Epidermal melanocyte (primary cell): Measurements from ENCODE around the gene SF3B5.
"Not testable (repeated sequence)": the region's sequence is repeated elsewhere in the genome, so short reads cannot be mapped to it uniquely, and the experiment has no call there.

Experiments used
- DNase-seq: peaks from one replicate; pipeline ENCODE4 v3.0.0; 2011; ENCODE audit warnings: low spot score; ENCODE audit not compliant: insufficient read length

The SF3B5 gene

DNA sequence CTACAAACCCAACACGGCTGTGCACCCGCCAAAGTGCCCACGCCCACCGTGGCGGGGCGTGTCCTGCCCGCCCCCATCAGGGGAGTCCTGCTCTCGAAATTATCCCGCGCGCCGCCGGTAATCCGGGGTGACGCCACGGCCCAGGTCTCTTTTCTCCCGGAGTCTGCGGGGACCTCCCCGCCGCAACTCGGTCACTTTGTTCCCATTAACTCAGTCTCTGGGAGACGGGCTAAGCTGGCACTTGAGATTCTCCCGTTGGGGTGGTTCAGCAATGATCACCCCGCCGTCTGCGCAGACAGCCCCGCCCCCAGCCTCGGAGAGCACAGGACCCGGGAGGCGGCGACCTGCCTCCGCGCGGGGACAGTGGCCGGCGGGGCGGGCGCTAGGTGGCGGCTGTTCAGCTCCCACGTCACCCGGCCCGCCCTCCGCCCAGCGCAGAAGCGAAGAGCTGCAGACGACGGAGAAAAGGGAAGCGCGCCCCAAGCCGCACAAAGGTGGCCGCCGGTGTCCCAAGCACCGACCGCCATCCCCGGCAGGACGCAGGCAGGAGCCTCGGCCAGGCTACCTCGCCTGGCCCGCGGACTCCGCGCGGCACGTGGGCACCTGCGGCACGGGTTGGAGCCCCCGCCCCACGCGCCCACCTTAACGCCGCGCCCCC is 31.5 kb downstream of the SF3B5 start:
- DNase-seq = peak; percentile 54

- DNase-seq = no peak
Measured at GRCh38 chr6:144063246-144063743, 32.1 kb downstream of the SF3B5 start.

DNA sequence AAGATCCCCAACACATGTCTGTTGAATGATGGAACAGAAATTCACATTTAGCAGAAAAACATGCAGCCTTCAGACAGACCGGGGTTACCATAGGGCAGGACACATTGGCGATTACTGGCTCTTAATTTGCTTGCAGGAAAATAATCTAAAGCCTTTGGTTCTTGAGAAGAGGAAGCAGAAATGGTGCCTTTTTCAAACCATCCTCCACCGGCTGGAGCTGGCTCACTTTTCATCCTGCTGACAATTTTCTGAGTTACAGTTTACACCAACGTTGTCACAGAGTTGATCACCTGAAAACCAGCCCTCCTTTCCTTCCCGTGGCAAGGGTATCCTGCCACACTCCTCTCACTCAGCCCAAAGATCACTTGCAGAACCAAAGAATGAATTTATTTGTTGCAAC is 32.6 kb downstream of the SF3B5 start:
- DNase-seq = no peak

DNA sequence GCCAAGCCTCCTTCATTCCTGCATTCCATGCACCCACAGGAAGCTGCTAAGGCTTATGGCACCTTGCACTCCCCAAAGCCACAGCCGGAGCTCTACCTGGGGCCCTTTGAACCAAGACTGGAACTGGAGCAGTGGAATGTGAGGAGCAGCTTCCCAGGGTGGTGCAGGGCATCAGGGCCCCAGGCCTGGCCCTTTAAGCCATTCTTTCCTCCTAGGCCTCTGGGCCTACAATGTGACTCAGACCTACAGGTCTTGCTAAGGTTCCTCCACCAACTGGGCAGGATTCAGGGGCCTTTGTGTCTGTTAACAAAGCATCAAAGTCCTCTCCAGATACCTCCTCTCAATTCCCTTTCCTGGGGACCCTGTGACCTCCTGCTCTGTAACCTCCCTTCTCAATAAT is 36.2 kb downstream of the SF3B5 start:
- no peak for DNase-seq

- no peak for DNase-seq
Measured at GRCh38 chr6:144055121-144055931, 40.0 kb downstream of the SF3B5 start.

GRCh38 chr6:144053601-144054000 is 41.8 kb downstream of the SF3B5 start:
- DNase-seq = no peak

DNA sequence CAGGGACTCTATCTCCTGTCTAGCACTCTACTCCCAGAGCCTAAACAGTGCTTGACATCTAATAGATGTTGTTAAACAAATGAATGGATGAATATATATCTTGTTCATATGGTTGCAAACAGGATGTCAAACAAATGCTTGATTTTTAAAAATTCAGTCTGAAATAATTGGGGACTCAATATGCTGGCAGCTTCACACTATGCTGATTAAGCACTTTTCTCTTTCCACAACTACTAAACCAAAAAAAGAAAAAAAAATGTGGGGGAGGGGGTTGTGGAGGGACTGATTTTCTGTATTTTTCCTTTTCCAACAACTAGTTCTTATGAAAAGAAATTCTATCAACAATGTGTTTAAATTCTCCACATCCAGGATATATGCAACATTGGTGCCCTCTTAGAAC is 42.9 kb downstream of the SF3B5 start:
- DNase-seq = no peak

- DNase-seq = no peak
Measured at GRCh38 chr6:144049386-144049785, 46.0 kb downstream of the SF3B5 start.

- DNase-seq = no peak
Measured at GRCh38 chr6:144047688-144048087, 47.7 kb downstream of the SF3B5 start.

DNA sequence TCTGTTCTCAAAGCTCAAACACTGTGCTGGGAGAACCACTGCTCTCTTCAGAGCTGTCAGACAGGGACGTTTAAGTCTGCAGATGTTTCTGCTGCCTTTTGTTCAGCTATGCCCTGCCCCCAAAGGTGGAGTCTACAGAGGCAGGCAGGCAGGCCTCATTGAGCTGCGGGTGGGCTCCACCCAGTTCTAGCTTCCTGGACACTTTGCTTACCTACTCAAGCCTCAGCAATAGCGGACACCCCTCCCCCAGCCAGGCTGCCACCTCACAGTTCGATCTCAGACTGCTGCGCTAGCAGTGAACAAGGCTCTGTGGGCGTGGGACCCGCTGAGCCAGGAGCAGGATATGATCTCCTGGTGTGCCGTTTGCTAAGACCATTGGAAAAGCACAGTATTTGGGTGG is 48.7 kb downstream of the SF3B5 start:
- not testable (repeated sequence) for DNase-seq

- DNase-seq = not testable (repeated sequence)
Measured at GRCh38 chr6:144044989-144045388, 50.4 kb downstream of the SF3B5 start.
